ENCODE data around the gene TACC2.

DNA sequence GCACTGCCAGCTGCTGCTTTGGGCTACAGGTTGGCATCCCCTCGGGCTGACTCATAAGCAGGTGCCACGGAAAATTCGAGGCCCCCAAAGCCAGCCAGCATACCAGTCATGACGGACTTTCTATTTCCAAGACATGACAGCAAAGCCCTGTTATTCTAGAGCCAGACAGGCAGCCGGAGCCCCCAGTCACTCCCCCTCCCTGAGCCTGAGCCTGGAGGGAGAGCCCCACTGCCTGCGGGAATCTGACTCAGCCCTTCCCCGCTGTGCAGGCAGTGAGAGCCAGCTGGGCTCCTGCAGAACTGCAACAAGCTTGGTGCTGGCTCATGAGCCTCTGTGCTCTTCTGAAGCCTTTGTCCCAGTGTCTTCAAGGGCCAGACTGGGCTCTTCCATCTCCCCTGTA is 297.9 kb downstream of the TACC2 start:
- TF ChIP-seq, protein P1, sequence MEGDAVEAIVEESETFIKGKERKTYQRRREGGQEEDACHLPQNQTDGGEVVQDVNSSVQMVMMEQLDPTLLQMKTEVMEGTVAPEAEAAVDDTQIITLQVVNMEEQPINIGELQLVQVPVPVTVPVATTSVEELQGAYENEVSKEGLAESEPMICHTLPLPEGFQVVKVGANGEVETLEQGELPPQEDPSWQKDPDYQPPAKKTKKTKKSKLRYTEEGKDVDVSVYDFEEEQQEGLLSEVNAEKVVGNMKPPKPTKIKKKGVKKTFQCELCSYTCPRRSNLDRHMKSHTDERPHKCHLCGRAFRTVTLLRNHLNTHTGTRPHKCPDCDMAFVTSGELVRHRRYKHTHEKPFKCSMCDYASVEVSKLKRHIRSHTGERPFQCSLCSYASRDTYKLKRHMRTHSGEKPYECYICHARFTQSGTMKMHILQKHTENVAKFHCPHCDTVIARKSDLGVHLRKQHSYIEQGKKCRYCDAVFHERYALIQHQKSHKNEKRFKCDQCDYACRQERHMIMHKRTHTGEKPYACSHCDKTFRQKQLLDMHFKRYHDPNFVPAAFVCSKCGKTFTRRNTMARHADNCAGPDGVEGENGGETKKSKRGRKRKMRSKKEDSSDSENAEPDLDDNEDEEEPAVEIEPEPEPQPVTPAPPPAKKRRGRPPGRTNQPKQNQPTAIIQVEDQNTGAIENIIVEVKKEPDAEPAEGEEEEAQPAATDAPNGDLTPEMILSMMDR (IDR thresholded peaks at IDR 0.05), result no peak
- TF ChIP-seq POLR2A (IDR thresholded peaks at IDR 0.05), result no peak

All from tibial nerve (tissue), 3 donors.